Endothelial cell of umbilical vein (primary cell): ENCODE data around the gene C14orf180. TPM values are rescaled to one million over a fixed set of nuclear protein-coding genes. Genes with fewer than 3 reads are reported as not detected.

ENCODE experiments used
- BruUV-seq: library from RNA; stranded (reverse); fragments of 400-500 nt; replicated peaks from 2 replicates; lab custom pipeline; 2021; lab: Mats Ljungman, UMichigan
- CTCF ChIA-PET: fragments of 300-600, 350-600 bp; sonication (Branson Sonifier 250); formaldehyde crosslinking; loops from one replicate; lab custom pipeline; 2021; ENCODE audit warnings: antibody characterized with exemption, inconsistent platforms; lab: Charles Lee
- POLR2A ChIA-PET: fragments of 300-600, 350-600 bp; sonication (Branson Sonifier 250); formaldehyde crosslinking; loops from one replicate; lab custom pipeline; 2021; ENCODE audit warnings: antibody characterized with exemption, inconsistent platforms; lab: Charles Lee
- DNase-seq: peaks from one replicate; pipeline ENCODE4 v3.0.0-alpha.2; 2011; ENCODE audit warnings: low read depth, low spot score
- FAIRE-seq: peaks from 2 replicates; lab custom pipeline; 2011; peaks lifted over from hg19 to GRCh38; lab: Jason Lieb, UNC
- H2AFZ ChIP-seq: 2 replicates; pipeline ENCODE4 v1.6.0; 2012; ENCODE audit warnings: low read depth, low read length, control low read depth, inconsistent platforms
- H3K27ac ChIP-seq: 2 replicates; pipeline ENCODE4 v1.5.1; 2011; ENCODE audit warnings: low read depth, mild to moderate bottlenecking, control low read depth, low read length, moderate library complexity; ENCODE audit not compliant: insufficient read depth
- H3K27me3 ChIP-seq, 2 experiments: 2 replicates each; pipeline versions ENCODE4 v1.6.0 to v1.6.1; 2011; ENCODE audit warnings: low read length in 2 of 2, mixed read lengths in 1 of 2; ENCODE audit not compliant: control insufficient read depth in 2 of 2, insufficient read depth in 2 of 2
- H3K36me3 ChIP-seq, 2 experiments: 2 replicates in 1 of 2; 3 replicates in 1 of 2; pipeline ENCODE4 v1.5.1; 2011; ENCODE audit warnings: low read length in 2 of 2, mild to moderate bottlenecking in 1 of 2, moderate library complexity in 1 of 2; ENCODE audit not compliant: control insufficient read depth in 2 of 2, insufficient read depth in 2 of 2; ENCODE audit errors: extremely low read depth in 1 of 2
- H3K4me1 ChIP-seq: 3 replicates; pipeline ENCODE4 v1.5.1; 2011; ENCODE audit warnings: mild to moderate bottlenecking, low read length; ENCODE audit not compliant: control insufficient read depth, insufficient read depth; ENCODE audit errors: extremely low read depth
- H3K4me2 ChIP-seq: 2 replicates; pipeline ENCODE4 v1.6.1; 2011; ENCODE audit warnings: low read length, control low read depth, mixed read lengths; ENCODE audit not compliant: insufficient read depth
- H3K4me3 ChIP-seq, 3 experiments: fragments of 200-600 bp in 1 of 3; sonication (generic), shearing (Covaris generic) in 1 of 3; replicated peaks in 1 of 3; 2 replicates each; pipeline ENCODE4 v1.5.1; 2011 to 2016; ENCODE audit warnings: control low read depth in 3 of 3, low read length in 3 of 3, mild to moderate bottlenecking in 2 of 3, inconsistent platforms in 1 of 3, low read depth in 1 of 3, moderate library complexity in 1 of 3; ENCODE audit not compliant: insufficient read depth in 1 of 3
- H3K79me2 ChIP-seq: 2 replicates; pipeline ENCODE4 v1.6.0; 2012; ENCODE audit warnings: low read length, inconsistent platforms; ENCODE audit not compliant: control insufficient read depth, insufficient read depth
- H3K9ac ChIP-seq: replicated peaks from 2 replicates; pipeline ENCODE3; 2011; ENCODE audit warnings: low read length, control low read depth; ENCODE audit not compliant: insufficient read depth; ENCODE audit errors: extremely low read depth
- H3K9me1 ChIP-seq: replicated peaks from 3 replicates; pipeline ENCODE4 v1.6.0; 2011; ENCODE audit warnings: mild to moderate bottlenecking, low read length; ENCODE audit not compliant: control insufficient read depth, insufficient read depth; ENCODE audit errors: extremely low read depth
- H3K9me3 ChIP-seq: replicated peaks from 2 replicates; pipeline ENCODE4 v1.5.1; 2012; ENCODE audit warnings: low read length, inconsistent platforms; ENCODE audit not compliant: control insufficient read depth, insufficient read depth
- H4K20me1 ChIP-seq: replicated peaks from 2 replicates; pipeline ENCODE3; 2011; ENCODE audit warnings: mild to moderate bottlenecking, low read length; ENCODE audit not compliant: control insufficient read depth, insufficient read depth; ENCODE audit errors: extremely low read depth
- CTCF ChIP-seq, 2 donors: IDR thresholded peaks; 1 replicate in 1 of 2; 2 replicates in 1 of 2; pipeline ENCODE4 v1.5.1; 2011; ENCODE audit warnings: low read length in 2 of 2, mild to moderate bottlenecking in 2 of 2, moderate library complexity in 2 of 2, control low read depth in 1 of 2, inconsistent platforms in 1 of 2, low read depth in 1 of 2; ENCODE audit not compliant: insufficient read depth in 1 of 2; ENCODE audit errors: extremely low read depth in 1 of 2
- EZH2 ChIP-seq: IDR thresholded peaks from 2 replicates; pipeline ENCODE4 v1.6.1; 2012; ENCODE audit warnings: borderline replicate concordance, low read depth, mild to moderate bottlenecking, moderate library complexity, low read length, inconsistent platforms; ENCODE audit not compliant: severe bottlenecking
- FOS ChIP-seq: IDR thresholded peaks from 2 replicates; pipeline ENCODE4 v1.6.1; 2011; ENCODE audit warnings: mild to moderate bottlenecking, low read length, moderate library complexity, borderline replicate concordance; ENCODE audit not compliant: insufficient read depth
- GATA2 ChIP-seq: IDR thresholded peaks from 2 replicates; pipeline ENCODE4 v1.7.0; 2011; ENCODE audit warnings: low read depth, mild to moderate bottlenecking, moderate library complexity, mixed read lengths, low read length; ENCODE audit not compliant: insufficient read length, insufficient read depth
- JUN ChIP-seq: IDR thresholded peaks from 2 replicates; pipeline ENCODE4 v1.6.1; 2011; ENCODE audit warnings: borderline replicate concordance, low read depth; ENCODE audit not compliant: insufficient read length, insufficient read depth
- MAX ChIP-seq: IDR thresholded peaks from 2 replicates; pipeline ENCODE4 v1.6.1; 2011; ENCODE audit not compliant: insufficient read depth, insufficient read length
- MYC ChIP-seq: IDR thresholded peaks from one replicate; pipeline ENCODE4 v1.6.1; 2011; ENCODE audit warnings: mild to moderate bottlenecking, low read depth, low read length
- POLR2A ChIP-seq: IDR thresholded peaks from 2 replicates; pipeline ENCODE4 v1.6.1; 2012; ENCODE audit warnings: low read depth, mild to moderate bottlenecking, control low read depth, low read length
- POLR2AphosphoS5 ChIP-seq: IDR thresholded peaks from 2 replicates; pipeline ENCODE4 v1.6.1; 2012; ENCODE audit warnings: low read depth, mild to moderate bottlenecking, control low read depth, low read length, moderate library complexity; ENCODE audit not compliant: insufficient read depth
- dilution Hi-C: fragments of 300-500 bp; cut with MboI; formaldehyde crosslinking; loops from one replicate; pipeline ENCODE4 v1.15.0; 2019; ENCODE audit warnings: low sequenced_read_pairs; ENCODE audit not compliant: extremely low pct_ligation_motif_present
- intact Hi-C: fragments of 100-400 bp; cut with micrococcal nuclease; formaldehyde crosslinking; loops from one replicate; pipeline ENCODE4 v1.10.0; 2022
- polyA plus RNA-seq, 4 experiments: library from polyadenylated mRNA; depleted of rRNA in 3 of 4; stranded (reverse) in 3 of 4; unstranded in 1 of 4; fragments of >200 nt; gene quantifications; 2 replicates each; pipeline versions ENCODE4 v1.2.1 to v1.2.3, GENCODE V29; 2011 to 2012; ENCODE audit warnings: missing spikeins in 1 of 4
- total RNA-seq: library from RNA; stranded (reverse); gene quantifications from 2 replicates; pipeline ENCODE4 v1.2.3, GENCODE V29; 2021

Gene C14orf180
- total and polyA plus RNA-seq, 2 donors (not counting 3 experiments of a cell fraction or from before 2014, with no cell fraction given) = not detected

DNA sequence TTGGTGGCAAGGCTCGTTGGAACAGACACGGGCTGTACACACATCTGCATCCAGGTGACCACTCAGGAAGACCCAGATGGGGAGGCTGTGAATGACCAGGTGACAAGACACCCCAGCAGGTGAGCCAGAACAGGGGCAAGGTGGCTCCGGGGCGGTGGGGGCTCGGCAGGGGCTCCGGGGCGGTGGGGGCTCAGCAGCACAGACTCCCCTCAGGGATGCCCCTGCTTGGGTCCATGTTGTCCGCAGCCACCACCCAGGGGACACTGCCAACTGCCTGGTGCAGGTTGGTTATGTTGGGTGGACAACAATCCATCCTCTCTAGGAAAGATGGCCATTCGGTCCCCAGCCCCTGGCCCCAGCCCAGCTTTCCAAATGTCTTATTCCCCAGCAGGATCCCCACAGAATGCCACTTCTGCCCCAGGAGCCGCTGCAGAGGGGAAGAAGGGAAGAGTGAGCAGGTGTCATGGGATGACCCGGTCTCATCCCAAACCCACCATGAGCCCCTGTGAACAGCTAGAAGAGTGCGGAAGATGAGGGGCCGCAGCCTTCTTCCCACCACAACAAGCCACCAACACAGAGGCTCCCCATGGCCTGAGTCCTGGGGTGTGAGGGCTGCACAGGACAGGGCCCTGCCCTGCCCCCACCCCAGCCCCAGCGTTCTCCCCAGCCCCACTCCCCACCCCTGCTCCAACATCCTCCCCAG is 31.4 kb upstream of the C14orf180 start:
- DNase-seq (no peak), FAIRE-seq (no peak)
- dilution Hi-C loops = no loop called here
- Histone ChIP-seq H3K9ac (no peak overlapping the region), H3K4me3 (no peak overlapping the region), H3K27me3 (no peaks in the 10 kb centered on the region), H3K4me2 (no peak overlapping the region), H3K9me3 (no peaks in the 10 kb centered on the region), H2AFZ (no peak overlapping the region), H3K9me1 (no peaks in the 10 kb centered on the region), H3K4me1 (no peaks in the 10 kb centered on the region), H4K20me1 (no peaks in the 10 kb centered on the region), H3K79me2 (no peaks in the 10 kb centered on the region), H3K36me3 (no peaks in the 10 kb centered on the region), H3K27ac (no peak overlapping the region)
- intact Hi-C loops = no loop called here
- POLR2A ChIA-PET = no interaction called here
- TF ChIP-seq FOS (no peak), JUN (no peak), POLR2AphosphoS5 (no peak), MAX (no peak), GATA2 (no peak), POLR2A (no peak), EZH2 (no peak), MYC (no peak), CTCF (IDR thresholded peaks at IDR 0.05; ENCODE audit: extremely low read depth in 1 of 2, insufficient read depth in 1 of 2, low read depth in 1 of 2, low read length in 2 of 2) (no peak)
- no TSS peak for BruUV-seq
- CTCF ChIA-PET = interaction anchor here (1.9 kb wide), 1 partner anchor 16 kb away, joined by 9 read pairs; no protein-coding TSS in a partner anchor
